Stimulated activated CD4-positive, alpha-beta T cell treated with anti-CD3 and anti-CD28 coated beads, Interleukin-12 subunit alpha, Interleukin-12 subunit beta, amount 100 ng/mL, for 4 hours (primary cell): Measurements from ENCODE around the gene LRSAM1.
A peak's percentile ranks its signal among the peaks of the same experiment; 100 is the strongest.

Experiments used
- DNase-seq: peaks from one replicate; pipeline ENCODE4 v3.0.0-alpha.2; 2020

Gene LRSAM1

GRCh38 chr9:127428348-127428747, 23.0 kb upstream of the LRSAM1 start:
- no peak for DNase-seq

- DNase-seq, result no peak
Measured at GRCh38 chr9:127430415-127430814, 20.9 kb upstream of the LRSAM1 start.

DNA sequence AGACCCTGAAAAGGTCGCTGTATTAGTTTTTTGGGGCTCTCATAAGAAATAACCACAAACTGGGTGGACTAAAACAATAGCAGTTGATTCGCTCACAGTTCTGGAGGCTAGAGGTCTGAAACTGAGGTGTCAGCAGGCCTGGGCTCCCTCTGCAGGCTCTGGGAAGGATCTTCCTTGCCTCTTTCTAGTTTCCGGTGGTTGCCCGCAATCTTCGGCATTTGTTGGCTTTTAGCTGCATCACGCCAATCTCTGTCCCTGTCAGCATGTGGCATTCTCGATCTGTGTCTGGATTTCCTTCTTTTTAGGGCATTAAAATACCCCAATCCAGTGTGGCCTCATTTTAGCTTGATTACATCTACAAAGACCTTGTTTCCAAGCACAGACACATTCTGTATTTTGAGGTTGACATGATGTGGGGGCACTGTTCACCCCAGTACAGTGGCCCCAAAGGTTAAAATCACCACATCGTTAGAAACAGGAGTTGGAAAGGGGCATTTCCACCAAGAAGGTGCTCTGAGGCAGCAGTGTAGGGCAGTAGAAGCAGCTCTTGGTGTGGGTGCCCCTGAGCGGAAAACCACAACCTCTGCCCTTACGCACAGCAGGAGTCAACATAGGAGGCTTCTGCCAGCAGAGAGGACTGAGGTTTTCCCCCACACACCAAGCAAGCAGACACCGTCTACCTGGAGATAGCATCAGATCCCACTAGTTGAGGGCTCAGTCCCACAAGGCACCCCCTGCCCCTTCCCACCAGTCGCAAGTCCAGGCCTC, 13.6 kb upstream of the LRSAM1 start:
- no peak for DNase-seq

GRCh38 chr9:127438394-127438793, 12.9 kb upstream of the LRSAM1 start:
- no peak for DNase-seq

DNA sequence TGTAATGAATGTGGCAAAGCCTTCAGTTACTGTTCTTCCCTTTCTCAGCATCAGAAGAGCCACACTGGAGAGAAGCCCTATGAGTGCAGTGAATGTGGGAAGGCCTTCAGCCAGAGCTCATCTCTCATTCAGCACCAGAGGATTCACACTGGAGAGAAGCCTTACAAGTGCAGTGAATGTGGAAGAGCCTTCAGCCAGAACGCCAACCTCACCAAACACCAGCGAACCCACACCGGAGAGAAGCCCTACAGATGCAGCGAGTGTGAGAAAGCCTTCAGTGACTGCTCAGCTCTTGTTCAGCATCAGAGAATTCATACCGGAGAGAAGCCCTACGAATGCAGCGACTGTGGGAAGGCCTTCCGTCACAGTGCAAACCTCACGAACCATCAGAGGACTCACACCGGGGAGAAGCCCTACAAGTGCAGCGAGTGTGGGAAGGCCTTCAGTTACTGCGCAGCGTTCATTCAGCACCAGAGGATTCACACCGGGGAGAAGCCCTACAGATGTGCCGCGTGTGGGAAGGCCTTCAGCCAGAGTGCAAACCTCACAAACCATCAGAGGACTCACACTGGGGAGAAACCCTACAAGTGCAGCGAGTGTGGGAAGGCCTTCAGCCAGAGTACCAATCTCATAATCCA, 6.9 kb upstream of the LRSAM1 start:
- DNase-seq, result peak; percentile 13

DNA sequence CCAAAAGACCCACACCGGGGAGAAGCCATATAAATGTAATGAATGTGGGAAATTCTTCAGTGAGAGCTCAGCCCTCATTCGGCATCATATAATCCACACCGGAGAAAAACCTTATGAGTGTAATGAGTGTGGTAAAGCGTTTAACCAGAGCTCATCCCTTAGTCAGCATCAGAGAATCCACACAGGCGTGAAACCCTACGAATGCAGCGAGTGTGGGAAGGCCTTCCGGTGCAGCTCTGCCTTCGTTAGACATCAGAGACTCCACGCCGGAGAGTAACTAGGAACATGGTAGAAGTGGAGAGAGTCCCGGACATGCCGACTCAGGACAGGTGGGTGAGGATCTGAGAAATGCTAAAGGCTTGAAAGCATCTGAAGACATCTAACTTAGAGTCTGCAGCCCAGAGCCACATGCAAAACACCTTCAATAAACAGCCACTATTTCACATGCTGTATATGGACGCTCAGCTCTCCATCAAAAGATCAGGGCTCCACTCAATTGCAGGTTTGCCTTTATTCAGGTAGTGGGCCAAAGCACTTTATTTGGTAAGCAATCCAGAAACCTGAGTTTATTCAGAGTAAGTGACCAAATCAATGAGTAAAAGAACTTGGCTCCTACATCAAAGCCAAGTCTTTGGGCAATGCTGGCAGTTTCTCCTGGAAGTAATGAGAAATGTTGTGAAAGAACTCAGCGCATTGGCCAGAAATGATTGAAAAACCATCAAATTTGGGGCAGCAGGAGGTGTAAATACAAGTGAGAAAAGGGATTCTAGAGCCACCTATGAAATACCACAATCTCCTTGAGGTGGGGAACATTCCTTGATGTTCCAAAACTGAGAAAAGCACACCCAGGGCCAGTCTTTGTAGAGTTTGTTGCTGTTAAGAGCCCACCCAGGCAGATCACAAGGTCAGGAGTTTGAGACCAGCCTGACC, 6.1 kb upstream of the LRSAM1 start:
- peak; percentile 25 for DNase-seq

GRCh38 chr9:127445851-127446712, 5.2 kb upstream of the LRSAM1 start:
- peak; percentile 15 for DNase-seq

DNA sequence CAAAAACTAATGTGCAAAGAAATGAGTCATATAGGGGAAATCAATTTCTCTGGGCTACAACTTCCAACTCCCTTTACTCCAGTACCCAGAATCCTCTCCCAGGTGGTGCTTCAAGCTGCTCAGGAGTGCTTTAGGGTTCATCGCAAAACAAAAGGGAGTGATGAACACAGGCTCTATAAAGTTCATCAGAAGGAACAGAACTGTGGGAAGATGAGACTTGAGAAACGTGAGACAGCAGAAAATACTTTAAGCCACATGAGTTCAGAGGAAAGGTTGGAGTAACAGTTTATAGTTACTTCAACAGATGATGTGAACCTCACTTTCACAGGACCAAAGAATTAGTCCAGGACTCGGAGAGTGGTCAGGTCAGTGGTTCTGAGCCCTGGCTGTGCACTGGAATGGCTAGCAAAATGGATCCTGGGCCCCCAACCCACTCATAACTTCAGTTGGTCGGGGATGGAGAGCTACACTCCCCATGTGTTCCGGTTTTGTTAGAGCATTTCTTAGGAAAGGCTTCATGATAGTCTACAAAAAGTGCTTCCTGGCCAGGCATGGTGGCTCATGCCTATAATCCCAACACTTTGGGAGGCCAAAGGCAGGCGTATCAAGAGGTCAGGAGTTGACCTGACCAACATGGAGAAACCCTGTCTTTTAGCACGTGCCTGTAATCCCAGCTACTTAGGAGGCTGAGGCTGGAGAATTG, 4.4 kb upstream of the LRSAM1 start:
- DNase-seq, result no peak

- no peak for DNase-seq
Measured at GRCh38 chr9:127447416-127448111, 3.7 kb upstream of the LRSAM1 start.

- no peak for DNase-seq
Measured at GRCh38 chr9:127448112-127448805, 3.1 kb upstream of the LRSAM1 start.

DNA sequence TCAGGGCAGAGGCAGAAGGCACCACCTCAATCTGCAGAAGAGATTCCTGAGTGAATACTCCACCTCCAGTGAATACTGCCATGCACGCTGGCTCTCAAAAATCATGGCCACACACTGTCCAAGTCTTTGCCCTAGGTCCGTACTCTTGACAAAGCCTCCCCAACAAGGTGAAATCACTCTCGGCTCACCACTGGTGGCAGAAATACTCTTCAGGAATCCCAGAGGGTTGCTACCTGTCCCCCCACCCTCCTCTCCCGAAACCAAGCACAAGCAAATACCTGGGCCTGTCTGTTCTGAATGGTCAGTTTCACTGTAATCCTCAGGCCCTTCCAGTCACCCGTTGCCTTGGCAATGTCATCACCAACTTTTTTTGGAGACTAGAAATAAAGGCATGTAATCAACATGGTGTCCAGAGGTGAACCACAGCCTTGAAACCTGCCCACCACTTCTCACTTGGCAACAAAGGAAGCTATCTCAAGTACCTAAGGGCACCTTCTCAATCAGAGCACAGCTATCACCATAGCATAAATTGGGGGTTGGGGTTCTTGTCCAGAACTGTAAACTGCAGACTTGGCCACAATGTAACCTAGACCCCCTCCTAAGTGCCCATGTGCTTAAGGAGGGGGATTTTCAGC, 1.9 kb upstream of the LRSAM1 start:
- no peak for DNase-seq

GRCh38 chr9:127450243-127450760, 1.0 kb upstream of the LRSAM1 start:
- peak; percentile 18 for DNase-seq

GRCh38 chr9:127451608-127451857, 223 bp downstream of the LRSAM1 start:
- no peak for DNase-seq

GRCh38 chr9:127451858-127452656, 747 bp downstream of the LRSAM1 start:
- DNase-seq, result peak; percentile 39

DNA sequence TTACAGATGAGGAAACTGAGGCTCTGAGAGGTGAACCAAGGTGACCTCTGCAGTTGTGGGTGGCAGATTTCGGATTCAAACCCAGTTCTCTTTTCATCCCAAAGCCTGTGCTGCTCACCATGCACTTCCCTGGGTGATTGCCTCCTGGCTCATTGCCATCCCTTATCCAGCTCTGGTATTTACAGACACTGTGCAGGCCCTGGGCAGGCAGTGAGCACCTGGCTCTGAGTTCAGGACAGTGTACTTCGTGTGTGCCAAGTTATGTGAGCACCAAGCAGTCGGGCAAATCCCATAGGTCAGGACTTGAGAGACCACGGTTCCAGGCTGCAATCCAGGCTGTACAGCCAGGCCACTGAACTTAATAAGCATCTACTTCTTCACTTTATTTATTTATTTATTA, 1.4 kb downstream of the LRSAM1 start:
- DNase-seq, result no peak

- peak; percentile 38 for DNase-seq
Measured at GRCh38 chr9:127455324-127455992, 4.1 kb downstream of the LRSAM1 start.

DNA sequence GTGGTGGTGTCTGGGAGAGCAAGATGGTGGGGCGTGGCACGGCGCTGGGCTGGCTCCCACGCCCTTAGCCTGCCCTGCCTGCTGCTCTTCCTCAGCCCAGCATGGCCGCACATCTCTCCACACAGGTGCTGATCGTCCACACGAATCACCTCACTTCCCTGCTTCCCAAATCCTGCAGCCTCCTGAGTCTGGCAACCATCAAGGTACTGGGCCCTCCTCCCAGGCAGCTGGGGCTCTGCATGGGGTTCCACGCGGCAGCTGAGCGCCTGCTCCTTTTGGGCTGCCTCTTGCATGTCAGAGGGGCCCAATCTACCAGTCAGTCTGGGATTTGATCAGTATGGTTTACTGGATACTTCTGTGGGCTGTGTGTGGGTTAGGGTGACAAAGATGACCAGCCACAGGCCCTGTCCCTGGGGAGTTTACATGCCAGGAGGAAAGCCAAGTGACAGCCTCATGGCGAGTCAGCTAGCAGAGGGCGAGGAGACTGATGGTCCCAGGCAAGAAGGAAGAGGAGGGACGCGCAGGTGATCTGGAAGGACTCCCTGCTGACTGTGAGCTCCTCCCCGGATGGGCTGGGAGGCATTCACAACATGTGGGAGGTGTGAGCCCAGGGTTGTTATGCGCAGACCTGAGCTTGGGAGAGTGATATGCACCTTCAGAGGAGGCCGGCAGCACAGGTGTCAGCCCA, 6.0 kb downstream of the LRSAM1 start:
- DNase-seq, result no peak

DNA sequence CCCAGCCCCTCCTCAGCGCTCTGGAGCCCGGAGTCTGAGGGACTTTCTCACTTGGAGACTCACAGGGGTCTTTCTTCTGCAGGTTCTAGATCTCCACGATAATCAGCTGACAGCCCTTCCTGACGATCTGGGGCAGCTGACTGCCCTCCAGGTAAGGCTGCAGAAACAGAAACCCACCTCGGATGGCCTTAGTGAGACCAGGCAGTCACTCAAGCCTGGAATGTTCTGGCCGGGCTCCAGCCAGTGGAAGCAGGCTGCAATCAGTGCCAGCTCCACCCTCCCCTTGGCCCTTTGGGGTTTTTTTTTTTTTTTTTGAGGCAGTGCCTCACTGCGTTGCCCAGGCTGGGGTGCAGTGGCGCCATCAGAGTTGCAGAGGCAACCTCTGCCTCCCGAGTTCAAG, 7.6 kb downstream of the LRSAM1 start:
- DNase-seq, result no peak
